HUES48 (cell line): ENCODE data around the gene OR9G1.
A peak's percentile ranks its signal among the peaks of the same experiment; 100 is the strongest.
"Not testable (repeated sequence)": the region's sequence is repeated elsewhere in the genome, so short reads cannot be mapped to it uniquely, and the experiment has no call there.

ENCODE experiments used
- H3K27ac ChIP-seq: one replicate; pipeline ENCODE4 v1.7.0; 2013; ENCODE audit warnings: low read depth, low read length, inconsistent platforms
- H3K27me3 ChIP-seq: 2 replicates; pipeline ENCODE4 v1.6.1; 2013; ENCODE audit warnings: mild to moderate bottlenecking, low read length; ENCODE audit not compliant: control insufficient read depth, insufficient read depth
- H3K36me3 ChIP-seq: 2 replicates; pipeline ENCODE4 v1.6.1; 2013; ENCODE audit warnings: low read length; ENCODE audit not compliant: control insufficient read depth, insufficient read depth
- H3K4me1 ChIP-seq: 2 replicates; pipeline ENCODE4 v1.6.1; 2013; ENCODE audit warnings: mild to moderate bottlenecking, low read length; ENCODE audit not compliant: control insufficient read depth, insufficient read depth
- H3K4me3 ChIP-seq: 2 replicates; pipeline ENCODE4 v1.5.1; 2013; ENCODE audit warnings: mild to moderate bottlenecking, low read depth, low read length
- H3K9ac ChIP-seq: 2 replicates; pipeline ENCODE4 v1.6.1; 2013; ENCODE audit warnings: mild to moderate bottlenecking, low read depth, low read length, moderate library complexity
- H3K9me3 ChIP-seq: 2 replicates; pipeline ENCODE4 v1.6.1; 2013; ENCODE audit warnings: low read length; ENCODE audit not compliant: control insufficient read depth, insufficient read depth

The OR9G1 gene

GRCh38 chr11:56698795-56699194, at the start of gene OR9G1:
Gene OR9G1, plus strand, starts transcription at chr11:56699095. Its CDS starts 1,293 bp downstream, at chr11:56700388.
- Histone ChIP-seq H3K36me3 (no peaks in the 10 kb centered on the region), H3K27ac (no peak within 1 kb of the TSS), H3K4me1 (no peaks in the 10 kb centered on the region), H3K4me3 (no peak within 1 kb of the TSS), H3K9ac (no peak within 1 kb of the TSS), H3K27me3 (no peaks in the 10 kb centered on the region), H3K9me3 (no peaks in the 10 kb centered on the region)

DNA sequence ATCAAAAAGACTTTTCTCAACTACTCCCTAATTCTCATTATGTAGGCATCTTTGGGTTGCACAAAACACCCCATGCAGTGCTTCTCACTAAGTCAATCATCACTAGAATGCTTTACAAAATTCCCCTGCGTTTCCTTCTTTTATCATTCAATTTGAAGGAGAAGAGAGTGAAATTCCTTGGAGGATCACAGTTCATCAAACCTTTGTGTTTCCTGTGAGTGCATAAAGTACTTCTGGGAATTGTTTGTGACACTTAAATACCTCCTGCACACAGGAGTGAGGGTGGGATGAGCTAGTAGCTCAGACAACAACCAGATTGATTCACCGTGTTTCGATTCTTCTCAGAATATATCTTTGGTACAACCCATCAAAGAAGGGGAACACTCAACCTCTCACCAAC, 39.1 kb upstream of the OR9G1 start:
- Histone ChIP-seq H3K9me3 (no peaks in the 10 kb centered on the region; the same call in 1 of the 2 replicates), H3K4me1 (peaks cover 23% of the 10 kb centered on the region)

GRCh38 chr11:56663386-56663785, 35.5 kb upstream of the OR9G1 start, which contains the start of gene OR5AR1:
Gene OR5AR1, plus strand, starts transcription at chr11:56663686. Its CDS starts 0 bp downstream, at chr11:56663686.
- no peak within 1 kb of the TSS for H3K4me3 ChIP-seq
- H3K27ac ChIP-seq = no peak within 1 kb of the TSS
- H3K27me3 ChIP-seq = no peaks in the 10 kb centered on the region
- no peak within 1 kb of the TSS for H3K9ac ChIP-seq
- no peaks in the 10 kb centered on the region for H3K9me3 ChIP-seq
- no peaks in the 10 kb centered on the region for H3K36me3 ChIP-seq
- peaks cover 23% of the 10 kb centered on the region for H3K4me1 ChIP-seq

More for the DNA sequence above, 39.1 kb upstream of the OR9G1 start:
- peak overlapping the region; percentile 100 for H3K27ac ChIP-seq
- H3K27me3 ChIP-seq = no peaks in the 10 kb centered on the region
- no peaks in the 10 kb centered on the region for H3K36me3 ChIP-seq
- H3K9ac ChIP-seq = peak overlapping the region; percentile 58
- H3K4me3 ChIP-seq = peak overlapping the region; percentile 40

DNA sequence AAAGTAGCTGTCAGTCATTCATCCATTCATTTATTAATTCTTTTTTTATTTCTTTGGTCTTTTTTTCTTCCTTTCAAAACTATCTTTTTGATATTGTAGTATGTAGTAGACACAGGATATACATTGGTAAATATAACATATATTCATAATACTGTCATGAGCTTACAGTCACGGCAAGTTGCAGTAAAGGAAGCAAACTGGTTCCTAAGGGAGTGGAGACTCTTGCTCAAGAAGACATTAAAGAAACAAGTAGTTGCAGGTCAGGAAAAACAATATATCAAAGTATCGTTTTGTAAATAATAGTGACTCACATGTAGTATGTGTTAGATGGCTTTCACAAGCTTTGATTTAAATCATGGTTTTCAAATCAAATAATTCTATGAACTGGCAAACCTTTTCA, 27.9 kb upstream of the OR9G1 start:
- Histone ChIP-seq H3K4me1 (no peaks in the 10 kb centered on the region), H3K27me3 (no peaks in the 10 kb centered on the region), H3K36me3 (no peaks in the 10 kb centered on the region), H3K9me3 (no peaks in the 10 kb centered on the region), H3K4me3 (no peak overlapping the region), H3K27ac (no peak overlapping the region), H3K9ac (no peak overlapping the region)

DNA sequence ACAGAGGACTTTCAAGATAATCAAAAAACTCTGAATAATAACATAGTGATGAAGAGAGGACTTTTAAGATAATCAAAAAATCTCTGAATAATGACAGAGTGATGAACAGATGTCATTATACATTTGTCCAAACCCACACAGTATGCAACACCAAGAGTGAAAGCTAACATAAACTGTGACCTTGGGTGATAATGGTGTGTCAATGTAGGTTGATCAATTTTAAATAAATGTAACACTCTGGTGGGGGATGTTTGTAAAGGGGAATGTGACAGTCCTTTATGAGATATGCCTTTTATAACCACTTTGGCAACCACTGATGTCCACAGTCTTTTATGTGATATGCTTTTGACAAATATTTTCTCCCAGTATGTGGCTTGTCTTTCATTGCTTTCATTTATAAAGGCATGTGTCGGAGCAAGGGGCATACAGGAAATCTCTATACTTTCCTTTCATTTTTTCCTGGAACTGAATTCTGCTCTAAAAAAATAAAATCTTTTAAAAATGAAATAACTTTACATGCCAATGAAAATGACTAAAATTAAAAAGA, 10.3 kb upstream of the OR9G1 start:
- no peak overlapping the region for H3K27ac ChIP-seq
- H3K9ac ChIP-seq = no peak overlapping the region
- no peaks in the 10 kb centered on the region for H3K36me3 ChIP-seq

DNA sequence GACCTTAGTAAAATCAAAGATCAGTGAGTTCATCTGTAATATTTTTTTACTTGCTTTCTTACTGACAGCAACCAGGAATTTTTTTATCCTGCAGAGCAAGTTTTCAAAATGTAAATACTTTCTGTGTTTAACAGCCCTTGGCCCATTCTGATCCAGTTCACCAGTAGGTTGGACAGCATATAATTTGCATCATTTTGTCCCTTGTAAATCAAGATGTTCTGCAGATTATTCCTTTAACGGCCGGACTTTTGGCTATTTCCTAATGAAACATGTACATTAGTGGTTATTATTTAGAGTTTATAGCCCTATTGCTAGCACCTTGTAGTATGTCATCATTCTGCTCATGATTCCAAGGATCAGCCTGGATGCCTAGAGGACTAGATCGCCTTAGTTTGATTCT, 7.7 kb upstream of the OR9G1 start:
- not testable (repeated sequence) for H3K27ac ChIP-seq, H3K36me3 ChIP-seq, H3K9me3 ChIP-seq, H3K27me3 ChIP-seq, H3K4me3 ChIP-seq, H3K9ac ChIP-seq
- 0 out of 2 replicates have a peak, but pooled peaks cover 11% of the 10 kb centered on the region for H3K4me1 ChIP-seq

More for the DNA sequence above, 10.3 kb upstream of the OR9G1 start:
- Histone ChIP-seq H3K9me3 (no peaks in the 10 kb centered on the region), H3K27me3 (no peaks in the 10 kb centered on the region), H3K4me3 (no peak overlapping the region), H3K4me1 (0 out of 2 replicates have a peak, but pooled peaks cover 11% of the 10 kb centered on the region)

- no peak overlapping the region for H3K27ac ChIP-seq
- no peak overlapping the region for H3K9ac ChIP-seq
- no peaks in the 10 kb centered on the region for H3K27me3 ChIP-seq
- H3K9me3 ChIP-seq = no peaks in the 10 kb centered on the region
- H3K4me1 ChIP-seq = 0 out of 2 replicates have a peak, but pooled peaks cover 11% of the 10 kb centered on the region
- H3K36me3 ChIP-seq = no peaks in the 10 kb centered on the region
- no peak overlapping the region for H3K4me3 ChIP-seq
Observed at GRCh38 chr11:56693428-56693827, 5.5 kb upstream of the OR9G1 start.

- Histone ChIP-seq H3K27ac (no peak overlapping the region), H3K27me3 (no peaks in the 10 kb centered on the region), H3K4me3 (no peak overlapping the region), H3K4me1 (no peaks in the 10 kb centered on the region), H3K36me3 (no peaks in the 10 kb centered on the region), H3K9me3 (no peaks in the 10 kb centered on the region), H3K9ac (no peak overlapping the region)
Observed at GRCh38 chr11:56700242-56700913, 1.5 kb downstream of the OR9G1 start.

DNA sequence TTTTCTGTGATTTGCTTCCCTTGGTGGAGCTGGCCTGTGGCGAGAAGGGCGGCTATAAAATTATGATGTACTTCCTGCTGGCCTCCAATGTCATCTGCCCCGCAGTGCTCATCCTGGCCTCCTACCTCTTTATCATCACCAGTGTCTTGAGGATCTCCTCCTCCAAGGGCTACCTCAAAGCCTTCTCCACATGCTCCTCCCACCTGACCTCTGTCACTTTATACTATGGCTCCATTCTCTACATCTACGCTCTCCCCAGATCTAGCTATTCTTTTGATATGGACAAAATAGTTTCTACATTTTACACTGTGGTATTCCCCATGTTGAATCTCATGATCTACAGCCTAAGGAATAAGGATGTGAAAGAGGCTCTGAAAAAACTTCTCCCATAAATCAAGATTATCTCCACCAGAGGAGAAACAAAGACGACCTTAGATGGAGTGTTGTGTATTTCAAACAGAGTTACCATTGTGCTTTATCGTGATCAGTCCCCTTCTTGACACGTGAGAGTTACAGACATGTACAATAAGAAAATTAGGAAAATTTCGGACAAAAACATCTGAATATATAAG, 2.1 kb downstream of the OR9G1 start:
- Histone ChIP-seq H3K4me1 (no peaks in the 10 kb centered on the region), H3K4me3 (no peak overlapping the region), H3K9ac (no peak overlapping the region), H3K27ac (no peak overlapping the region), H3K36me3 (no peaks in the 10 kb centered on the region), H3K9me3 (no peaks in the 10 kb centered on the region), H3K27me3 (no peaks in the 10 kb centered on the region)

DNA sequence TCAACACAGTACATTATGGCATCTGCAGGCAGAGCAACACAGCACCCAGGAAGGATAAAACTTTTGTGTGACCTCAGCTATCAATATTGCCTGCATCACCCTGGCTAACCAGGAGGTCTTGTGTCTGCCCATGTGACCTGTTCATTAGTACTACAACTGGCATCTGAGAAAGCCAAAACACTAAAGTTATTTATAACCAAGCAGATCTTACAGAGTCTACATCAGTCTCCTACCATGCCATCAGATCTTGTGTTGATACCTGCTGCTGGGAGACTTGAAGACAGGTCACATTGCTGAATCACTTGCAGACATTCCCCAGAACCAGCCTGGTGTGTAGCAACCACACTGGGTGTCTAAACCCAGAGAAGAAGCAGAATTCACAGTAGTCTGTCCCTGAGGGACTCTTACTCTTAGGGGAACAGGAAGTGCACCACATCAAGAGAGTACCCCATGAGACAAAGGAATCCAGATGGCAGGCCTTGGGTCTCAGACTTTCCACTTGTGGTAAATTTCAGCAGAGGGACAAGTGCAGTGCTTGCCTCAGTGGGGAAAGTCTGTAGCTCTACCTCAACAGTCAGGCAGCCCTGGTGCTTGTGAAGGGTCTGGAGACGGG, 7.0 kb downstream of the OR9G1 start:
- Histone ChIP-seq H3K27me3 (no peaks in the 10 kb centered on the region), H3K4me1 (no peaks in the 10 kb centered on the region), H3K9me3 (no peaks in the 10 kb centered on the region; the same call in 1 of the 2 replicates), H3K4me3 (no peak overlapping the region), H3K9ac (no peak overlapping the region), H3K27ac (peak overlapping the region; percentile 4), H3K36me3 (no peaks in the 10 kb centered on the region)

- H3K27ac ChIP-seq = peak overlapping the region; percentile 4
Observed at GRCh38 chr11:56706486-56706885, 7.6 kb downstream of the OR9G1 start.

More at GRCh38 chr11:56706486-56706885, 7.6 kb downstream of the OR9G1 start:
- no peaks in the 10 kb centered on the region; the same call in 1 of the 2 replicates for H3K9me3 ChIP-seq
- no peaks in the 10 kb centered on the region for H3K4me1 ChIP-seq
- H3K36me3 ChIP-seq = no peaks in the 10 kb centered on the region
- H3K27me3 ChIP-seq = no peaks in the 10 kb centered on the region
- no peak overlapping the region for H3K9ac ChIP-seq
- no peak overlapping the region for H3K4me3 ChIP-seq
